HUES6 (cell line): ENCODE results near the gene OSM.
"Not testable (repeated sequence)": the region's sequence is repeated elsewhere in the genome, so short reads cannot be mapped to it uniquely, and the experiment has no call there.

ENCODE experiments used
- H3K27ac ChIP-seq: 2 replicates; pipeline ENCODE4 v1.7.0; 2013; ENCODE audit warnings: low read depth, mild to moderate bottlenecking, low read length, inconsistent platforms
- H3K27me3 ChIP-seq: 2 replicates; pipeline ENCODE4 v1.6.1; 2013; ENCODE audit warnings: low read length; ENCODE audit not compliant: control insufficient read depth, insufficient read depth
- H3K36me3 ChIP-seq: 2 replicates; pipeline ENCODE4 v1.6.1; 2013; ENCODE audit warnings: low read length; ENCODE audit not compliant: control insufficient read depth, insufficient read depth
- H3K4me1 ChIP-seq: 2 replicates; pipeline ENCODE4 v1.6.1; 2013; ENCODE audit warnings: low read length; ENCODE audit not compliant: control insufficient read depth, insufficient read depth
- H3K4me3 ChIP-seq: 2 replicates; pipeline ENCODE4 v1.5.1; 2013; ENCODE audit warnings: low read depth, low read length
- H3K9ac ChIP-seq: one replicate; pipeline ENCODE4 v1.6.1; 2013; ENCODE audit warnings: mild to moderate bottlenecking, low read length
- H3K9me3 ChIP-seq: 2 replicates; pipeline ENCODE4 v1.6.1; 2013; ENCODE audit warnings: low read depth, low read length; ENCODE audit not compliant: control insufficient read depth, insufficient read depth

Gene OSM

DNA sequence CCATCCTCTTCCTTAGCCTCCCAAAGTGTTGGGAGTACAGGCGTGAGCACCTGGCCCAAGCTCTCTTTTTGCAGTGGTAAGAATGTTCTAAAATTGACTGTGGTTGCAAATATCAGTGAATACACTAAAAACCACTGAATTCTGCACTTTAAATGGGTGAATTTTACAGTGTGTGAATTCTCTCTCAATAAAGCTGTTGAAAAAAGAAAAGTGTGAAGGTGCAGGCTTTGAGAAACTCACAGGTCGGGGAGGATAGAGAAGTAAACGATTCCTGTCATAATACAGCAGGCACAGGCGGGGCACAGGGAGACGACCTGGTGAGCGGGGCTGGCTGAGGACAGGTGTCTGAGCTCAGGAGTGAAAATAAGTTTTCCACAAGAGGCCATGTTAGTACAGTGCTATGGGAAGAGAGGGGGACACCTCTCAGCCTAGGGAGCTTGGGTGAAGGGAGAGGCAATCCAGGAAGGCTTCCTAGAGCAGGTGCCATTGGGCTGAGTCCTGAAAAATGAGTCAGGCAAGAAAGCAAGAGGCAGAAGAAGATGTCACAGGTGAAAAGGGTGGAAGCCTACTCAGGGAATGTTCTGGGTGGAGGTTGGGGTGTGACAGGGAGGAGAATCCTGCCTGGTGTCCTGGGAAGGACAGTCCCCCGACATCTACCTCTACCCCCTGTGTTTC lies 46.2 kb downstream of the OSM start:
- Histone ChIP-seq H3K36me3 (no peaks in the 10 kb centered on the region), H3K4me1 (peaks cover 16% of the 10 kb centered on the region), H3K27me3 (peaks cover 3% of the 10 kb centered on the region; the same call in 1 of the 2 replicates), H3K4me3 (no peak overlapping the region), H3K27ac (no peak overlapping the region), H3K9ac (no peak overlapping the region), H3K9me3 (no peaks in the 10 kb centered on the region)

GRCh38 chr22:30219668-30220278 lies 46.9 kb downstream of the OSM start:
- no peak overlapping the region for H3K4me3 ChIP-seq
- H3K4me1 ChIP-seq = peaks cover 20% of the 10 kb centered on the region
- no peak overlapping the region for H3K27ac ChIP-seq
- H3K9ac ChIP-seq = no peak overlapping the region
- peaks cover 5% of the 10 kb centered on the region; the same call in 1 of the 2 replicates for H3K27me3 ChIP-seq
- H3K9me3 ChIP-seq = no peaks in the 10 kb centered on the region
- H3K36me3 ChIP-seq = no peaks in the 10 kb centered on the region

DNA sequence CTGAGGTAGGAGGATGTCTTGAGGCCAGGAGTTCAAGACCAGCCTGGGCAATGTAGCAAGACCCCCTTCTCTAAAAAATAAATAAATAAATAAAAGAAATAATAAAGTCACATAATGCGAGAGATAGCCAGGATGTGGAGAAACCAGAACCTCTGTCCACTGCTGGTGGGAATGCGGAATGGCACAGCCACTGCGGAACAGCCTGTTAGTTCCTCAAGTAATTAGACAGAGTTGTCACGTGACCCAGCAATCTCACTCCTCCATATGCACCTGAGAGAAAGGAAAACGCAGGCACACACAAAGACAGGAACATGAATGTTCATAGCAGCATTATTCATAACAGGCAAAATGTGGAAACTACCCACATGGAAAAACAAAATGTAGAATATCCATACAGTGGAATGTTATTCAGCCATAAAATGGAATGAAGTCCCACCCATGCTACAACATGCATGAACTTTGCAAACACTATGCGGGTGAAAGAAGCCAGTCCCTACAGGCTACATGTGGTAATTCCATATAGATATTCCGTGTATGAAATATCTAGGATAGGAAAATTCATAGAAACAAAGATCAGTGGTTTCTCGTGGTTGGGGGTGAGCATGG lies 47.5 kb downstream of the OSM start:
- peaks cover 20% of the 10 kb centered on the region for H3K4me1 ChIP-seq
- H3K36me3 ChIP-seq = no peaks in the 10 kb centered on the region
- H3K27ac ChIP-seq = no peak overlapping the region
- H3K27me3 ChIP-seq = peaks cover 5% of the 10 kb centered on the region; the same call in 1 of the 2 replicates
- no peaks in the 10 kb centered on the region for H3K9me3 ChIP-seq
- no peak overlapping the region for H3K9ac ChIP-seq
- no peak overlapping the region for H3K4me3 ChIP-seq

- H3K4me3 ChIP-seq = no peak overlapping the region
- peaks cover 10% of the 10 kb centered on the region for H3K4me1 ChIP-seq
- peaks cover 5% of the 10 kb centered on the region; the same call in 1 of the 2 replicates for H3K27me3 ChIP-seq
- no peak overlapping the region for H3K27ac ChIP-seq
- no peak overlapping the region for H3K9ac ChIP-seq
- no peaks in the 10 kb centered on the region for H3K9me3 ChIP-seq
- no peaks in the 10 kb centered on the region for H3K36me3 ChIP-seq
Measured at GRCh38 chr22:30217698-30218560, 48.7 kb downstream of the OSM start.

GRCh38 chr22:30216710-30217109 lies 49.9 kb downstream of the OSM start:
- no peaks in the 10 kb centered on the region for H3K36me3 ChIP-seq
- peaks cover 15% of the 10 kb centered on the region for H3K4me1 ChIP-seq
- no peak overlapping the region for H3K27ac ChIP-seq
- H3K4me3 ChIP-seq = no peak overlapping the region
- no peaks in the 10 kb centered on the region for H3K9me3 ChIP-seq
- peaks cover 5% of the 10 kb centered on the region; the same call in 1 of the 2 replicates for H3K27me3 ChIP-seq
- no peak overlapping the region for H3K9ac ChIP-seq

DNA sequence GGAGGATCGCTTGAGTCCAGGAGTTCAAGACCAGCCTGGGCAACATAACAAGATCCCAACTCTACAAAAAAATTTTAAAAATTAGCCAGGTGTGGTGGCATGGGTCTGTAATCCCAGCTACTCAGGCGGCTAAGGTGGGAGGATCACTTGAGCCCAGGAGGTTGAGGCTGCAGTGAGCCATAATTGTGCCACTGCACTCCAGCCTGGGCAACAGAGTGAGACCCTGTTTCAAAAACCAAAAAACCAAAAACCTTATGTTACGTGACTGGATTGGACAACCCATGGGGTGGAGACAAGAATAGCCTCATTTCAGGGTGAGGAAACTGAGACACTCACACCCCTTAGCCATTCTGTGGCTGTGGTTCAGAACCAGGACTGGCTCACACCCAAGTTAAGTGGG lies 50.4 kb downstream of the OSM start:
- H3K9ac ChIP-seq, H3K27ac ChIP-seq, H3K9me3 ChIP-seq, H3K36me3 ChIP-seq, H3K27me3 ChIP-seq, H3K4me3 ChIP-seq: not testable (repeated sequence)
- H3K4me1 ChIP-seq = peaks cover 15% of the 10 kb centered on the region

GRCh38 chr22:30214703-30215407 lies 51.8 kb downstream of the OSM start:
- no peaks in the 10 kb centered on the region for H3K36me3 ChIP-seq
- H3K4me1 ChIP-seq = peaks cover 26% of the 10 kb centered on the region
- H3K4me3 ChIP-seq = no peak overlapping the region
- peaks cover 3% of the 10 kb centered on the region; the same call in 1 of the 2 replicates for H3K27me3 ChIP-seq
- no peaks in the 10 kb centered on the region for H3K9me3 ChIP-seq
- H3K27ac ChIP-seq = no peak overlapping the region
- H3K9ac ChIP-seq = no peak overlapping the region

GRCh38 chr22:30212996-30213441 lies 53.6 kb downstream of the OSM start:
- H3K27ac ChIP-seq = no peak overlapping the region
- no peak overlapping the region for H3K9ac ChIP-seq
- H3K4me3 ChIP-seq = no peak overlapping the region
- H3K4me1 ChIP-seq = peaks cover 35% of the 10 kb centered on the region
- H3K9me3 ChIP-seq = no peaks in the 10 kb centered on the region
- peaks cover 3% of the 10 kb centered on the region; the same call in 1 of the 2 replicates for H3K27me3 ChIP-seq
- H3K36me3 ChIP-seq = no peaks in the 10 kb centered on the region
